Upper lobe of left lung (tissue), 6 donors: ENCODE data around the gene ITPRIPL1. TPM values are rescaled to one million over a fixed set of nuclear protein-coding genes. Genes with fewer than 3 reads are reported as not detected.

Experiments used
- ATAC-seq, 2 donors: fragments of 200-7000 bp; cut with Tn5 transposase; one replicate each; pipeline ENCODE4 v1.9.1; 2022; ENCODE audit warnings: mild to moderate bottlenecking in 2 of 2, moderate library complexity in 2 of 2; ENCODE audit not compliant: low FRiP score in 2 of 2
- DNase-seq, 2 donors: peaks; one replicate each; pipeline ENCODE4 v3.0.0-alpha.2; 2019 to 2020
- H3K27ac ChIP-seq, 4 donors: fragments of 200-600 bp; sonication (generic); one replicate each; pipeline ENCODE4 v1.5.1; 2016 to 2019
- H3K27me3 ChIP-seq, 4 donors: fragments of 200-600 bp; sonication (generic); one replicate each; pipeline ENCODE4 v1.5.1; 2017 to 2019
- H3K36me3 ChIP-seq, 4 donors: fragments of 200-600 bp; sonication (generic); one replicate each; pipeline ENCODE4 v1.5.1; 2016 to 2019
- H3K4me1 ChIP-seq, 4 donors: fragments of 200-600 bp; sonication (generic); one replicate each; pipeline ENCODE4 v1.5.1; 2018 to 2019
- H3K4me3 ChIP-seq, 4 donors: fragments of 200-600 bp; sonication (generic); one replicate each; pipeline ENCODE4 v1.5.1; 2017 to 2019; ENCODE audit warnings: mild to moderate bottlenecking in 2 of 4, moderate library complexity in 1 of 4
- H3K9me3 ChIP-seq, 4 donors: fragments of 200-600 bp; sonication (generic); one replicate each; pipeline ENCODE4 v1.5.1; 2018 to 2019
- EP300 ChIP-seq, 4 donors: sonication (generic); formaldehyde crosslinking; IDR thresholded peaks; one replicate each; pipeline ENCODE4 v1.5.1; 2017; ENCODE audit warnings: antibody characterized with exemption in 4 of 4, control low read depth in 2 of 4
- POLR2A ChIP-seq, 4 donors: fragments of 450-650 bp; IDR thresholded peaks; one replicate each; pipeline ENCODE4 v1.5.1; 2016 to 2017; ENCODE audit warnings: antibody characterized with exemption in 4 of 4, mild to moderate bottlenecking in 2 of 4
- POLR2AphosphoS5 ChIP-seq, 2 donors: sonication (generic); formaldehyde crosslinking; IDR thresholded peaks; one replicate each; pipeline ENCODE4 v1.5.1; 2017; ENCODE audit warnings: antibody characterized with exemption in 2 of 2
- WGBS, 2 donors: methylation state at CpG; one replicate each; pipeline ENCODE4 v1.1.5; 2017 to 2018; 5-methylcytosine and 5-hydroxymethylcytosine counted together
- total RNA-seq, 6 donors: library from RNA; depleted of rRNA in 4 of 6; stranded (reverse); fragments of >200 nt in 4 of 6; gene quantifications; one replicate each; pipeline versions ENCODE4 v1.1.0 to v1.2.1, GENCODE V29; 2016 to 2021
- TF ChIP-seq, protein P1 (sequence below), 6 experiments: fragments of 450-650 bp in 4 of 6; fragments of 200-600 bp in 2 of 6; sonication (generic) in 2 of 6; IDR thresholded peaks; one replicate each; pipeline ENCODE4 v1.5.1; 2016 to 2019; ENCODE audit warnings: antibody characterized with exemption in 6 of 6
- donor health status: DM: no; HTN: no; CAD: no; lungs with moderate emphysema.
- donor health status: DM: no; HTN: yes; CAD: no; lungs with severe emphysema.

Gene ITPRIPL1
- total RNA-seq, 6 donors from 2014 or later, result 0.57 to 5.5 (median 1.9) TPM

DNA sequence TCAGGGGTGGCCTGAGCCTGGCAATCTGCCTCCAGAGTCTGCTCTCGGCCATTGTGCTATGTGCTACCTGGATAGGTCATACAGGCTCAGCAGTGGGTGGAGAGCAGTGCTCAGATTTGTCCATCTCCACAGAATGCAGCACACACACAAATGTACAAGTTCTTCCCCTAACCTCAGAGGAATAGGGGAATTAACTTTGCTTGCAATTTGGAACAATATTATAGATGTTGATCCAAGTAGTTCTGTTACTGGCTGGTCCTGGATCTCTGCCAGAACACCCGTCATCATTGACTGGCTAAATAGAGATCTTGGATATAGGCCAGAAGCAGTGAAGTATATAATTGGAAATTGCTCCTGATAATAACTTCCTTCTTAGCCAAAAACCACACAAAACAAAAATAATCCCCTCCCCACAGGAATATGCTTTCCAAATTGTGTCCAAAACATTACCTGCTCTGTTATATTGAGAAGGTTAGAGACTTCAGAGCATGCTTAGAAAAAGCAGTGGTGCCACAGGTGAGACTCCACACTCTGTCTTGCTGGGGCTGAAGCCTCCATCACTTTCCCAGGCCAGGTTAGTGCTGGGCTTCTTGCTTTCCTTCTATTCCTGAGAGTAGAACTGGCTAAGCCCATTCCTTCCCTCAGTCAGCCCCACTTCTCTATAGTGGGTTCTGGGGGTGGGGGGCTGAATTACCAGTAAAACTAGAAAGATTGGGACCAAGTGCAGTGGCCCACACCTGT lies 49.3 kb downstream of the ITPRIPL1 start:
- H3K27me3 ChIP-seq, result no peaks in the 10 kb centered on the region
- 0 to 20% methylated on average over 1 to 2 of the region's 2 CpGs for WGBS, 2 donors
- no peak for TF ChIP-seq POLR2A (IDR thresholded peaks at IDR 0.05)
- TF ChIP-seq POLR2AphosphoS5 (IDR thresholded peaks at IDR 0.05), result no peak
- TF ChIP-seq, protein P1, sequence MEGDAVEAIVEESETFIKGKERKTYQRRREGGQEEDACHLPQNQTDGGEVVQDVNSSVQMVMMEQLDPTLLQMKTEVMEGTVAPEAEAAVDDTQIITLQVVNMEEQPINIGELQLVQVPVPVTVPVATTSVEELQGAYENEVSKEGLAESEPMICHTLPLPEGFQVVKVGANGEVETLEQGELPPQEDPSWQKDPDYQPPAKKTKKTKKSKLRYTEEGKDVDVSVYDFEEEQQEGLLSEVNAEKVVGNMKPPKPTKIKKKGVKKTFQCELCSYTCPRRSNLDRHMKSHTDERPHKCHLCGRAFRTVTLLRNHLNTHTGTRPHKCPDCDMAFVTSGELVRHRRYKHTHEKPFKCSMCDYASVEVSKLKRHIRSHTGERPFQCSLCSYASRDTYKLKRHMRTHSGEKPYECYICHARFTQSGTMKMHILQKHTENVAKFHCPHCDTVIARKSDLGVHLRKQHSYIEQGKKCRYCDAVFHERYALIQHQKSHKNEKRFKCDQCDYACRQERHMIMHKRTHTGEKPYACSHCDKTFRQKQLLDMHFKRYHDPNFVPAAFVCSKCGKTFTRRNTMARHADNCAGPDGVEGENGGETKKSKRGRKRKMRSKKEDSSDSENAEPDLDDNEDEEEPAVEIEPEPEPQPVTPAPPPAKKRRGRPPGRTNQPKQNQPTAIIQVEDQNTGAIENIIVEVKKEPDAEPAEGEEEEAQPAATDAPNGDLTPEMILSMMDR (IDR thresholded peaks at IDR 0.05), result no peak
- TF ChIP-seq EP300 (IDR thresholded peaks at IDR 0.05), result no peak
- H3K4me3 ChIP-seq, result no peak overlapping the region
- ATAC-seq (no peak), DNase-seq (peak in 1 of 2 donors; percentile 31)
- H3K9me3 ChIP-seq, result peaks cover 0 to 6% (median 2%) of the 10 kb centered on the region in 4 donors
- H3K27ac ChIP-seq, result no peak overlapping the region
- no peaks in the 10 kb centered on the region for H3K36me3 ChIP-seq
- H3K4me1 ChIP-seq, result peaks cover 0 to 5% (median 2%) of the 10 kb centered on the region in 4 donors

Other genes starting within 250 kb of the ITPRIPL1 start
- gene ADRA2B, start 208.7 kb upstream of the ITPRIPL1 start, total RNA-seq, result 1 to 10 TPM in 1 of 6 donors, under 1 TPM in 5; 0.15 to 1.0 (median 0.31) TPM
- gene ASTL, start 186.8 kb upstream of the ITPRIPL1 start, total RNA-seq, result 1 to 10 TPM in 1 of 6 donors, under 1 TPM in 2, not detected in 3; 0.23 to 1.3 (median 0.27) TPM
- gene DUSP2, start 179.9 kb upstream of the ITPRIPL1 start, total RNA-seq, result 10 to 100 TPM in 4 of 6 donors, 1 to 10 TPM in 2; 6.9 to 21.0 (median 12.5) TPM
- 100 to 1,000 TPM in 4 of 6 donors, 10 to 100 TPM in 2; 76.4 to 226 (median 166) TPM for gene STARD7, start 116.5 kb upstream of the ITPRIPL1 start, total RNA-seq
- gene TMEM127, start 59.3 kb upstream of the ITPRIPL1 start, total RNA-seq, result 10 to 100 TPM; 21.0 to 75.8 (median 44.8) TPM
- 100 to 1,000 TPM in 3 of 6 donors, 10 to 100 TPM in 3; 69.0 to 169 (median 91.0) TPM for gene CIAO1, start 59.1 kb upstream of the ITPRIPL1 start, total RNA-seq
- 100 to 1,000 TPM in 2 of 6 donors, 10 to 100 TPM in 4; 80.9 to 177 (median 90.9) TPM for gene SNRNP200, start 19.8 kb upstream of the ITPRIPL1 start, total RNA-seq
- gene NCAPH, start 10.4 kb downstream of the ITPRIPL1 start, total RNA-seq, result 1 to 10 TPM; 1.0 to 2.6 (median 1.7) TPM
- 1 to 10 TPM in 2 of 6 donors, under 1 TPM in 1, not detected in 3; 0.61 to 2.6 (median 1.1) TPM for gene NEURL3, start 180.0 kb downstream of the ITPRIPL1 start, total RNA-seq
- 10 to 100 TPM; 18.6 to 57.2 (median 39.7) TPM for gene ARID5A, start 211.4 kb downstream of the ITPRIPL1 start, total RNA-seq